Heart left ventricle (tissue), 16 donors: ENCODE measurements around the gene ATG2B. TPM values are rescaled to one million over a fixed set of nuclear protein-coding genes. Genes with fewer than 3 reads are reported as not detected.

Experiments used
- ATAC-seq, 4 donors: fragments of 200-7000 bp; cut with Tn5 transposase; one replicate each; pipeline ENCODE4 v1.9.1; 2020 to 2022; ENCODE audit warnings: moderate library complexity in 4 of 4, mild to moderate bottlenecking in 3 of 4, moderate number of reproducible peaks in 1 of 4
- DNase-seq, 5 donors: peaks; one replicate each; pipeline ENCODE4 v3.0.0-alpha.2; 2020
- H3K27ac ChIP-seq, 12 donors: fragments of 200-600 bp; sonication (generic) in 4 of 12; one replicate each; pipeline versions ENCODE4 v1.5.0 to v1.8.0; 2016 to 2022; ENCODE audit warnings: mild to moderate bottlenecking in 2 of 12
- H3K27me3 ChIP-seq, 9 donors: fragments of 200-600 bp; sonication (generic) in 2 of 9; one replicate each; pipeline versions ENCODE4 v1.5.1 to v1.8.0; 2016 to 2022; ENCODE audit warnings: mild to moderate bottlenecking in 3 of 9
- H3K36me3 ChIP-seq, 9 donors: fragments of 200-600 bp; sonication (generic) in 2 of 9; one replicate each; pipeline versions ENCODE4 v1.5.0 to v1.8.0; 2018 to 2022; ENCODE audit warnings: mild to moderate bottlenecking in 2 of 9
- H3K4me1 ChIP-seq, 12 donors: fragments of 200-600 bp; sonication (generic) in 4 of 12; one replicate each; pipeline versions ENCODE4 v1.5.0 to v1.8.0; 2016 to 2022; ENCODE audit warnings: mild to moderate bottlenecking in 3 of 12
- H3K4me3 ChIP-seq, 12 donors: fragments of 200-600 bp; sonication (generic) in 4 of 12; one replicate each; pipeline versions ENCODE4 v1.5.0 to v1.8.0; 2017 to 2022; ENCODE audit warnings: mild to moderate bottlenecking in 9 of 12, moderate library complexity in 4 of 12
- H3K9me3 ChIP-seq, 12 donors: fragments of 200-600 bp; sonication (generic) in 4 of 12; one replicate each; pipeline versions ENCODE4 v1.5.0 to v1.8.0; 2016 to 2022; ENCODE audit warnings: mild to moderate bottlenecking in 1 of 12
- POLR2A ChIP-seq, 2 donors: fragments of 450-650 bp; IDR thresholded peaks; one replicate each; pipeline ENCODE4 v1.6.1; 2017; ENCODE audit warnings: antibody characterized with exemption in 2 of 2, mild to moderate bottlenecking in 2 of 2, moderate library complexity in 2 of 2
- WGBS, 4 donors: extraction: QIAGEN DNeasy Blood & Tissue Kit in 2 of 4; methylation state at CpG; one replicate each; pipeline versions ENCODE4 v1.1.5 to v1.1.7; 2013 to 2018; 5-methylcytosine and 5-hydroxymethylcytosine counted together
- intact Hi-C, 10 donors: fragments of 100-400 bp; cut with DNase I; formaldehyde crosslinking; loops; one replicate each; pipeline versions ENCODE4 v1.11.1 to v1.14.2; 2022
- polyA plus RNA-seq, 2 donors: library from polyadenylated mRNA; stranded (reverse); fragments of 200-250 nt; gene quantifications; one replicate each; pipeline ENCODE4 v1.2.3, GENCODE V29; 2013
- total RNA-seq, 9 donors: library from RNA; depleted of rRNA in 2 of 9; stranded (reverse); fragments of >200 nt in 2 of 9; fragmentation: NEBNext Ultra II Directional in 3 of 9; extraction: Animal tissue kit (Norgen Biotek cat#: 25700) in 3 of 9; gene quantifications; one replicate each; pipeline versions ENCODE4 v1.1.0 to v1.2.4, GENCODE V29; 2016 to 2023
- TF ChIP-seq, protein P1 (sequence below), 12 donors: fragments of 200-600 bp; sonication (generic) in 4 of 12; IDR thresholded peaks; one replicate each; pipeline versions ENCODE4 v1.5.0 to v1.8.0; 2018 to 2022; ENCODE audit warnings: antibody characterized with exemption in 12 of 12, mild to moderate bottlenecking in 5 of 12
- donor health status: ischemic (EF 13 %, LVEDD 7.1; RV severe dilation, severe dysfunction).
- donor health status: healthy with polysubstance abuse.
- donor health status: DM: no; HTN: yes; CAD: no.
- donor health status: DM: no; HTN: no; CAD: no.
- donor health status: ischemic (EF 25% LVEDD 6.9; RV normal size, moderate dysfunction).
- donor health status: ischemic (EF 25% LVEDD 5.7; RV mildly dilated, moderate dysfunction).
- donor health status: healthy.
- donor health status: DM: yes; HTN: yes; CAD: no.
- donor health status: ischemic (EF 35%, LVEDD 5.7; RV mildly dilated, moderate dysfunction).
- donor health status: nonischemic (EF 11% LVEDD 7.7; RV severe dilation, severe dysfunction).
- donor health status: DM: yes; HTN: yes; CAD: no.
- donor health status: PGD.
- donor health status: ischemic (EF 29% LVEDD 5.4; RV normal size, mild dysfunction).
- donor health status: nonischemic (EF 23%, LVEDD 6.1; RV moderate dilation, normal function).

Gene ATG2B
- total and polyA plus RNA-seq, 11 donors, result 2.7 to 19.5 (median 15.6) TPM

- Histone ChIP-seq H3K9me3 (no peaks in the 10 kb centered on the region), H3K4me3 (no peak overlapping the region), H3K36me3 (no peaks in the 10 kb centered on the region), H3K27ac (no peak overlapping the region), H3K4me1 (peaks cover 0 to 3% (median 0%) of the 10 kb centered on the region in 12 donors), H3K27me3 (no peaks in the 10 kb centered on the region)
- WGBS, 4 donors, result 93 to 95% (median 94%) methylated on average over 5 of the region's 5 CpGs
- no peak for TF ChIP-seq POLR2A (IDR thresholded peaks at IDR 0.05)
- TF ChIP-seq, protein P1, sequence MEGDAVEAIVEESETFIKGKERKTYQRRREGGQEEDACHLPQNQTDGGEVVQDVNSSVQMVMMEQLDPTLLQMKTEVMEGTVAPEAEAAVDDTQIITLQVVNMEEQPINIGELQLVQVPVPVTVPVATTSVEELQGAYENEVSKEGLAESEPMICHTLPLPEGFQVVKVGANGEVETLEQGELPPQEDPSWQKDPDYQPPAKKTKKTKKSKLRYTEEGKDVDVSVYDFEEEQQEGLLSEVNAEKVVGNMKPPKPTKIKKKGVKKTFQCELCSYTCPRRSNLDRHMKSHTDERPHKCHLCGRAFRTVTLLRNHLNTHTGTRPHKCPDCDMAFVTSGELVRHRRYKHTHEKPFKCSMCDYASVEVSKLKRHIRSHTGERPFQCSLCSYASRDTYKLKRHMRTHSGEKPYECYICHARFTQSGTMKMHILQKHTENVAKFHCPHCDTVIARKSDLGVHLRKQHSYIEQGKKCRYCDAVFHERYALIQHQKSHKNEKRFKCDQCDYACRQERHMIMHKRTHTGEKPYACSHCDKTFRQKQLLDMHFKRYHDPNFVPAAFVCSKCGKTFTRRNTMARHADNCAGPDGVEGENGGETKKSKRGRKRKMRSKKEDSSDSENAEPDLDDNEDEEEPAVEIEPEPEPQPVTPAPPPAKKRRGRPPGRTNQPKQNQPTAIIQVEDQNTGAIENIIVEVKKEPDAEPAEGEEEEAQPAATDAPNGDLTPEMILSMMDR (IDR thresholded peaks at IDR 0.05), result no peak
- DNase-seq, result no peak
- intact Hi-C loops, result no loop called here
- ATAC-seq, result no peak
These were observed 7.4 kb upstream of the ATG2B start for GRCh38 chr14:96370528-96370927.

DNA sequence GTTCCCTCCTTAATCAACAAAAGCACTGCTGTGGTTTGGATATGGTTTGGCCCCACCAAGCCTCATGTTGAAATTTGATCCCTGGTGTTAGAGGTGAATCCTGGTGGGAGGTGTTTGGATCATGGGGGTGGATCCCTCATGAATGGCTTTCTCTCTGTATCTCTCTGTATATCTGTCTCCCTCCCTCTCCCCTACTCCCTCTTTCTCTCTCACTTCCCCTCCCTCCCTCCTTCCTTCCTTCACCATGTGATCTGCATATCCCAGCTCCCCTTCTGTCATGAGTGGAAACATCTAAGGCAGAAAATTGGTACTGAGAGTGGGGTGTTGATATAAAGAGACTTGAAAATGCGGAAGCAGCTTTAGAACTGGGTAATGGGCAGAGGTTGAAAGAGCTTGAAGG is 5.4 kb upstream of the ATG2B start:
- TF ChIP-seq, protein P1 (IDR thresholded peaks at IDR 0.05), result no peak
- TF ChIP-seq POLR2A (IDR thresholded peaks at IDR 0.05), result no peak
- intact Hi-C loops, result loop anchor here in 4 of 10 donors (10.0 kb wide), 3 partner anchors 56 to 834 kb away; partner anchors contain the start of genes GLRX5 (in 2 of the 4) and PAPOLA (in 1 of the 4)
- WGBS, 4 donors, result 97 to 100% (median 98%) methylated on average over 1 of the region's 1 CpG

DNA sequence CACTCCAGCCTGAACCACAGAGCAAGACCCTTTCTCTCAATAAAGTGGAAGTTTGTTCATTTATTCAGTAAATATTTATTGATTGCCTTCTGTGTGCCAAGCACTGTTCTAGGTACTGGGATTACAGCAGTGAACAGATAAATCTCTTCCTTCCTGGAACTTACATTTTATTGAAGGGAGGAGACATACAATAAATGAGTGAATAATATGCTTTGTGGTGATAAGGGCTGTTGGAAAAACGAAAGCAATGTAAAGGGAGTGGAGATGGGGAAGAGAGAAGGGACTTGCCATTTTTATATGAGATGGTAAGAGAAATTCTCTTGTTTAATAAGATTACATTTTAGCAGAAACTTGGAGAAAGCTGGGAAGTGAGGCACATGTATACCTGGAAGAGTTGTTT is 1.8 kb upstream of the ATG2B start:
- H3K9me3 ChIP-seq, result no peaks in the 10 kb centered on the region
- 68 to 87% (median 76%) methylated on average over 1 of the region's 1 CpG for WGBS, 4 donors
- intact Hi-C loops, result loop anchor here in 6 of 10 donors (2.0 to 10.0 kb wide), 7 partner anchors 26 to 830 kb away; partner anchors contain the start of genes GLRX5 (in 2 of the 6) and PAPOLA (in 1 of the 6)
- DNase-seq (no peak), ATAC-seq (no peak)
- no peak overlapping the region for H3K27ac ChIP-seq
- H3K4me1 ChIP-seq, result peaks cover 2 to 41% (median 24%) of the 10 kb centered on the region in 12 donors
- no peaks in the 10 kb centered on the region for H3K27me3 ChIP-seq
- H3K36me3 ChIP-seq, result no peaks in the 10 kb centered on the region
- H3K4me3 ChIP-seq, result peak overlapping the region in 1 of 12 donors; percentile 86
- TF ChIP-seq, protein P1 (IDR thresholded peaks at IDR 0.05), result no peak
- no peak for TF ChIP-seq POLR2A (IDR thresholded peaks at IDR 0.05)

More for the DNA sequence above, 5.4 kb upstream of the ATG2B start:
- Histone ChIP-seq H3K9me3 (no peaks in the 10 kb centered on the region), H3K4me3 (no peak overlapping the region), H3K27ac (no peak overlapping the region), H3K4me1 (peaks cover 0 to 17% (median 10%) of the 10 kb centered on the region in 12 donors), H3K27me3 (no peaks in the 10 kb centered on the region), H3K36me3 (no peaks in the 10 kb centered on the region)
- ATAC-seq (no peak), DNase-seq (no peak)

DNA sequence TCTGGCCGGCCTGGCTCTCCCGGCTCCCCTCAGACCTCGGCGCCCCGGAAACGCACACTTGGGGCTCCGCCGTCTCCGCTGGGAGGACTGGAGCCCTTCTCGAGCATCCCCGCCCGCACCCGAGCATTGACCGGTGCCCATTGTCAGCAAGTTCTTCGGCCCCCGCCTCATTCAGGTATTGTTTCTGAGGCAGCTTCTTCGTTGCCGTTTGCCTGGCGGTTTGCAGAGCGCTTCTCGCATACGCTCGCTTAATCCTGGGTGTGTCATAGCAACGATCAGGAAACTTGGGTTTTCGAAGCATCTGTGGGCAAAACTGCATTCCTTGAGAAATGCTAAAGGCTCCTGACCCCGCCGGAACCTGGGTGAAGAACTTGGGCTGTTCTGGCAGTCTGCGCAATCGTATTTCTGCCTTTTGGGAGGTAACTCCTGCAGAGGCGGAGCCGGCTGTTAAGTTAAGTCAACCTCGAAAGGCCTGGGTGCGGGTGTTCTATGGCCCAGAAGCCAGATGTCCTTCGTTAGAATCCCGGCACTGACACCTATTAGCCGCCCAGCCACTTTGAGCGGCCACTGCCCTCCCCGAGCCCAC is 703 bp upstream of the ATG2B start:
- DNase-seq, result peak; percentile 22 to 65 (median 28)
- ATAC-seq, result peak in 2 of 4 donors; percentile 3 to 31

More for the DNA sequence above, 703 bp upstream of the ATG2B start:
- Histone ChIP-seq H3K4me1 (peaks cover 2 to 46% (median 26%) of the 10 kb centered on the region in 12 donors), H3K36me3 (no peaks in the 10 kb centered on the region), H3K27ac (peak overlapping the region in 11 of 12 donors; percentile 71 to 97 (median 92)), H3K4me3 (peak overlapping the region; percentile 72 to 99 (median 91)), H3K9me3 (no peaks in the 10 kb centered on the region), H3K27me3 (no peaks in the 10 kb centered on the region)
- intact Hi-C loops, result loop anchor here in 7 of 10 donors (1.0 to 10.0 kb wide), 9 partner anchors 27 to 829 kb away; partner anchors contain the start of genes GLRX5 (in 2 of the 7), AK7 (in 1 of the 7) and PAPOLA (in 1 of the 7)
- TF ChIP-seq POLR2A (IDR thresholded peaks at IDR 0.05), result no peak
- TF ChIP-seq, protein P1 (IDR thresholded peaks at IDR 0.05), result no peak
- 0 to 2% (median 1%) methylated on average over 8 to 38 of the region's 38 CpGs for WGBS, 4 donors
